NK-92 treated with Interleukin-12 subunit alpha and Interleukin-12 subunit beta, amount 100 ng/mL, for 24 hours (cell line): ENCODE results near the gene PTPRF.
"Not testable (repeated sequence)": the region's sequence is repeated elsewhere in the genome, so short reads cannot be mapped to it uniquely, and the experiment has no call there.

Source experiments
- DNase-seq: peaks from one replicate; lab custom pipeline; 2025; lab: John Stamatoyannopoulos, UW

PTPRF gene

DNA sequence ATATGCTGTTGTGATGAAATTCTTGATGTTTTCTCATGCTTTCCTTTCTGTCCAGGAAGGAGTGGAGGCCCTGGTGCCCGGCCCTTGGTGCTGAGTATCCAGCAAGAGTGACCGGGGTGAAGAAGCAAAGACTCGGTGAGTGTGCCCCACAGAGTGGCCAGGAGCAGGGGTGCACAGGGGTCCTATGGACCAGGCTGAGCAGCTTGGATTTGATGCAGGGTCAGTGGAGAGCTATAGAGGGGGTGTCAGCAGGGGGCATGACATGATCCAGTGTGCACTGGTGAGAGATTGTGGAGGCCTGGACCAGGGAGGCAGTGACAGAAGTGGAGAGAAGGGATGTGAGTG is 7.4 kb downstream of the PTPRF start:
- no peak for DNase-seq

DNA sequence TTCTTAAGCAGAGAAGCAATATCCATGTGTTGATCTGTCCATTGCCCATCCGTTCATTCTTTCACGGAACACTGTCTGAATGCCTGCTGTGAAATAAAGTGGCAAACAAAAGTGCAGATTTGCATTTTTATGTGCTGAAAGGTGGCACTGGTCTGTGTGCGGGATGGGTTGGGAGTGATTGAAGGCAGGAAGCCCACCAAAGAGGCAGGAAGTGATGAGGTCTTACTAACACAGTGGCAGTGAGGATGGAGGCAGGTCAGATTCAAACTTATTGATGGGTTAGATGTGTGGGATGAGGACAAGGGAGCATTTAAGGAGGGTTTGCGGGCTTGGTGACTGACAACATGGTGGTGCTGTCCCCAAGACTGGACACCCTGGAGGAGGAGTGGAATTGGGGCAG is 8.3 kb downstream of the PTPRF start:
- no peak for DNase-seq

DNA sequence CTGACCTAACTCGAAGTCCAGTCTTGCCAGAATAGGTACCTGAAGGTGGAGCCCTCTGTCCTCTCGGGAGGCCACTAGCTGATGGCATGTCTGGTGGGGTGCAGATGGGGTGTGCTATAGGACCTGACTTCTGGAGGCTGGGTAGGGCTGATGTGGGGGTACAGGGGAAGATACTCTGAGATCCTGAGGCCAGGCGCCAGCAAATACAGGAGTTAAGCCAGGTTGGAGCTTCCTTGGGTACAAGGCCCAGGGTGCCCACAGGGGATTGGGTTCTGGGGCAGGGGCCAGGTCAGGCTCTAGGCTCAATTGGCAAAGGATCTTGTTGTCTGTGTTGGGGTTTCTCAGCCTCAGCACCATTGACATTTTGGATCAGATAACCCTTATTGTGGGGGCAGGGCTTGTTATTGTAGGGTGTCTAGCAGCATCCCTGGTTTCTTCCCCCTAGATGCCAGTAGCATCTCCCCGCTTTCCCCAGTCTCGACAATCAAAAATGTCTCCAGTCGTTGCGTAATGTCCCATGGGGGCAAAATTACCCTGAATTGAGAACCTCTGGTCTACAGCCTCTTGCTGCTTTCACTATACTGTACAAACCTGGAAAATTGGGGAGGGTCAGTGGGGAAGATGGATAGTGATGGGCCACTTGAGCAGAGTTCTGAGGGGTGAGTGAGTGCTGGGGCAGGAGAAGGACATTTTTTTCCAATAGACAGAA is 9.2 kb downstream of the PTPRF start:
- DNase-seq: no peak

DNA sequence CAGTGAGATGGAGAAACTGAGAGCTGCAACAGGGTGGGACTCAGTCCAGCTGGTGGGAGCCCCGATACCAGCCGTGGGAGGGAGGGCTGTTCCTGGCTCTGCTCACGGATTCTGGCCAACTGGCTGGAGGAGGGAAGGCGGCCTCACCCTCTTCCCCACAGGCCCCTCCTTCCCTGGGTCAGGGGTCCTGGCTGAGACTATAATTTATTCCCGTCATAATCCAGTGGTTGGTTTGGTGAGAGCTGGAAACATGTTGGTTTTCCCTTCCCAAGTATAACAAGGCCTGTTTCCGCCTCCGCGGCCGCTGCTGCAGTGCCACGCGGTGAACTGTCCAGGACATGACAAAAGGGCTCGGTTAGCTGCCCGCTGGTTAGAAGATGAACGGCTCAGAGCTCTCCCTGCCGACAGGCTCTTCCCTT is 10.0 kb downstream of the PTPRF start:
- no peak for DNase-seq

DNA sequence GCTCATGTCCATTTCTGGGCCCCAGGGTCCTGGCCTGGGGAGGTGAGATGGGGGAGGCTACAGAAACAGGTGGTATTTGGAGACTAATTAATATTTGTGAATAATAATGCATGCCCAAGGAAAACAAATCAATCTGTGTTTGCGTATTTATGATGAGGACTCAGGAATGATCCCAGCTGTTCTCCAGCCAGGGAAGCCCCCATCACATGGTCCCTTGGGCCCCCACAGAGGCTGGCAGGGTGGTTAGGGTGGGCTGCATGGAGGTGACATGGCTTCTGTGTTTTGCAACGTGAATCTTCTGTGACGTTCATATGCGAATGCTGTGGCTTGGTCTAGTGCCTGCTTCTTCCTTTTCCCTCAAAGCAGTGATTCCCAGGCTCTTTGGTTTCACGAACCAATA is 10.5 kb downstream of the PTPRF start:
- no peak for DNase-seq

DNA sequence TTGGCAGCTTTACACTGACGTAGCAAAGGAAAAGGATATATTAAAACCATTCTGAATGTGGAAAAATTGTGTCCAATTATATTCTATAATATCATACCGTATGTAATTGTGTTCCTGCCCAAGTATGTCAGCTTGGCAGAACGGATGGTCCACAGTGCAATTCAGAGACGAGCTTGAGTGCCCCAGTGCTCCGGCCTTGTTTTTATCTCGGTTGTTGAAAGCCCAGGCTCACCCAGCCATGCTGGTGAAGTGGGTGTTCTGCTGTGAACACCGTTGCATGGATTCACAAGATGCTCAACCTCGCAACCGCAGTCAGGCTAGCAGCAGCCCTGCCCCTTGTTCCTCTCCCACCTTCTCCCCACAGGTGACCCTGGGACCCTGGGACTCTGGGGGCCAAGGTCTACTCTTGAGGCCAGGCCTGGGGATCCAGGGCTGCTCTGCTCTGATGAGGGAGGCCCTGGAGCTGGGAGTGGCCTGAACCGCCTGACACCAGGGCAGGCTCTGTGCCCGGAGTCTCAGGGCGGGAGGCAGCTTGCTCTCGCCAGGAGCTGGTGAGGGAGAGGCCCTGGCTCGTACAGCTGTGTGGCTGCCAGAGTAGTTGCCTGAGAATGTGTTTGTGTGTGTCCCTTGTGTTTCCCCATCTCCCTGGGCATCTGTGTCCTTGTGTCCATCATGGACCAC is 11.2 kb downstream of the PTPRF start:
- no peak for DNase-seq

DNA sequence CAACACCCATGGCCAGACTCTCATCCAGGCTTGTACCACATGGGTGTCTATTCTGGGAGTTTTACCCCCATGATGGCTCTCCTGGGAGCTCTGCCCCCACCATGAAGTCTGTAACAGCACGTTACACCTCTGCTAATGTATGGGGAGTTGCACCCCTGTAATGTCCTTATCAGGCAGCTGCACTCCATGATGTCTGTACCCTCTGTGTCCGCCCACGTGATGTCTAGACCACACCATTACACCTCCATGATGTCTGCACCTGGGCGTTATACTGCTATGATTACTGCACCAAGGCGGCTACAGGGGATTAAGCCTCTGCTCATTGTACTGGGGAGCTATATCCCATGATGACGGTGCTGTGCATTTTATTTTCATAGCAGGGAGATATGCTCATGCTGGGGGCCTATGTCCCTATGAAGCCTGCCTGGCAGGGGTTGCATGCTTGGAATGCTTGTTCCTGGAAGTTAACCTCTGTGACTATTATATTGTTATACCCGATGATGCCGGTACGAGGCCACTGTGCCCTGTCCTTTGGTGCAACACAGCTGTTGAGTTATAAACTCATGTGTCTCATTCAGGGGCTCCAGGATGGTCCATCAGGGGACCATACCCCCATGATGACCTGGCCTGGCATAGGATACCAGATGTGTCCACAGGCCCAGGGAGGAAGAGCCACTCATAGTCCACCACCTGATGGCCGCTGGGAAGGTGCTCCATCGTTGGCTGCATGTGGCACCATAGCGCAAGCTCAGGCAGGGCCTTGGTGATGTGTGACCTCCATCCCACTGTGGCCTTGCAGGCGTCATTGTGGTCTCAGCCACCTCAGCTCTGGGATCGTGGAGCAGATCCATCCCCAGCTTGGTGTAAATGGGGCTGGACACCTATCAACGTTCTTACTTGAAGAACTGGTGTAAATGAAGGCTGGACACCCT is 12.1 kb downstream of the PTPRF start:
- DNase-seq: no peak

DNA sequence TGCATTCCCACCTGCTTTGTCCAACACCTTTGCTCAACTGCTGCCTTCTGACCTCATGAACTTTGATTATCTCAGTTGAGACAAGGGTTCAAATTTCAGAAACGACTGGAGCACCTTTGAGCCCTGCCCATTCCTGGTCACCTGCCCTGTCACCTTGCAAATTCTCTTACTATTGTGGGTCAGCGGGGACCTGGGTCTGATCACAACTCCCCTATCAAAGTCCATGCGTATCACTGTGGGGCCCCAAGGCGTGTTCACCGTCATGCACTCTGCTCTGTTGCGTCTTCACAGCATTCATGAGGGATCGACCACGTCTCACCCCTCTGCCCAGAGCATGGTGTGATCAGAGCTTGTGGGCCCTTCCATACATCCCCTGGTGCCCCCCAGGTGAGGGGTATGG is 12.9 kb downstream of the PTPRF start:
- no peak for DNase-seq

DNA sequence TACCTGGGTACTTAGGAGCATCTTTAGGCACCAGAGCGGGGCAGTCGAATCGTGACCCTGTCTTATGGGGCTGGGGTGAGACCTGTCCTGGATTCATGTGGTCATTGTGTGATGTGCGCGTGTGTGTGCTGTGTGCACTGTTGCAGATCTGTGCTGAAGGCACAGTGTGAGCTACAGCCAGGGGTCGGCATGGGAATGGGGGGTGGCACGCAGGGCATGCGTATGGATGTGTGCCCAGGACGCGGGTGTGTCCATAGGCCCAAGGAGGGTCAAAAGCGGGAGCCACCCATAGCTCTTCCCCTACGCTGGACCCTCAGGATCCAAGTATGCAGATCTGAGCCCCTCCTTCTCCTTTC is 14.6 kb downstream of the PTPRF start:
- DNase-seq: no peak

DNA sequence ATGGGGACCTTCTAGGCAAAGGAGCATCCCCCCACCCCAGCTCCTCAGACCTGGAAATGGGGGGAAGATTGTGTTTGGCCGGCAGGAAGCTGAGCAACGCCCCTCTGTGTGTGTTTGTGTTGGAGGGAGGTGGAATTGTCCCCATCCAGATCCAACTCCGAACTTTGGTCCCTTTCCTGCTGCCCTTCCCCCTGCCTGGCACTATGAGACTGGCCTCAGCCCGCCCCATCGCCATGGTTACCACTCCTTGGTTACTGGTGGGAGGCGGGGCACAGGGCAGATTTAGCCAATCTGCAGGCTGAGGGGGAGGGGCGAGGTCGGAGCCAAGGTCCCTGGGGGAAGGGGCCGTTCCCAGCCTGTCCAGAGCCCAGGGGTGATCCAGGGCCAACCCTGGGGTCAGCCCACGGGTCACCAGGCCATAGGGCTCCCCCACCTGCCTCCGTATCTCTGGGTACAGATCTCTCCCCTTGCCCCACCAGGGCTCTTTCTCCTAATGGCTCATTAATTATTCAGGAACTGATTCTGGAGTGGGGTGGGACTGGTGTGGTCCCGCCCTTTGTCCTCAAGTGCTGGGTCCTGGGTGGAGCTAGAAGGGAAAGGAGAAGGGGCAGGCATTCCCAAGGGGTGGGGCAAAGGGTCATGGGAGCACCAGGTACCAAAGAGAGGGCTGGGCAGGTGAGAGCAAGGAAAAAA is 15.2 kb downstream of the PTPRF start:
- DNase-seq: no peak

DNA sequence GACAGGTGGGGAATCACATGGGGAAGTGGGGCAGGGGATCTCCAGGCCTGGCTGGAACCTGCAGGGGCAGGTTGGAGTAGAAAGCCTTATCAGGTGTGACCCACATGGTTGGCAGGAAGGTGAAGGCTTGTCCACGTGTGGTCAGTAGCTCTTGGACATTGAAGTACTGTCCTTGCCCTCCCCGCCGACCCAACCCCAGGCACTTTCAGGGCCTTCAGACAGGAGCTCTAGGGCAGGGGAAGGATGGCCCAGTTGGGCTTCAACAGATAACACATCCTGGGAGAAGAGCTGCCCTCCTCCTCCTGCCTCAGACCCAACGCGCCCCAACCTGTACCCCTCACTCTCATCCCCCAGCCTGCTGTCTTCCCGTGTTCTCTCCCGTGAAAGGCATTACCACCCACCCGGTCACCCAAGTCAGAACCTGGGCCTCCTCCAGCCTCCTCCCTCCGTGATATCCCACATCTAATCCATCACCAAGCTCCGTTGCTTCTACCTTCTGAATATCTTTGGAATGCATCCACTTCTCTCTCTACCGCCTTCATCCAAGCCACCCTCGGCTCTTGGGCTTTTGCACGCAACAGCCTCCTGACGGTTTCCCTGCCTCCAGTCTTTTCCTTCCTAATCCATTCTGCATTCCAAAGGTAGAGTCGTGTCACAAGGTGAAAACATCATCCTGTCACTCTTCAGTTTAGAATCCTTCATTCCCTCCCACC is 15.9 kb downstream of the PTPRF start:
- DNase-seq: no peak

DNA sequence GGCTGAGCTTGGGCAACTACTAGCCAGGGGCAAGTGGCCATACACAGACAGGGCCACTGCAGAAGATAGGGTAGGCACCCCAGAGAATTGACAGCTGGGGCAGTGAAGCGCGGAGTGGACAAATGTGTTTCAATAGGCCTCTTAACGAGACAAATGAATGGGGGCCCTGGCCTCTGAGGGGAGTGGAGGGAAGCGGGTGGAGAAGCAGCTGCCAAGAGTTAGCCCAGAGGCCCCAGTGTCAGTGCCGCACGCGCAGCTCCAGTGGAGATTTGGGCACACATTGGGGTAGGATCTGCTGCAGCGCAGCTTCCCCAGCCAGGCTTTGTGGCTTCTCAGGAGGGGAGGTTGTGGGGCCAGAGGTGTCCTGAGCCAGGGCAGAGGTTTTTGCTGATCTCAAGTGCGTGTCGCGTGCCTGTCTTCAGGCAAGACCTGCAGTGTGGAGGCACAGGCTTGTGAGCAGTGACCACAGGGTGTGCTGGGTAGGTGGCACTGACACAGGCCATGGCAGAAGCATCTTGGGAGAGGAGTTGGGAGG is 16.9 kb downstream of the PTPRF start:
- DNase-seq: no peak

DNA sequence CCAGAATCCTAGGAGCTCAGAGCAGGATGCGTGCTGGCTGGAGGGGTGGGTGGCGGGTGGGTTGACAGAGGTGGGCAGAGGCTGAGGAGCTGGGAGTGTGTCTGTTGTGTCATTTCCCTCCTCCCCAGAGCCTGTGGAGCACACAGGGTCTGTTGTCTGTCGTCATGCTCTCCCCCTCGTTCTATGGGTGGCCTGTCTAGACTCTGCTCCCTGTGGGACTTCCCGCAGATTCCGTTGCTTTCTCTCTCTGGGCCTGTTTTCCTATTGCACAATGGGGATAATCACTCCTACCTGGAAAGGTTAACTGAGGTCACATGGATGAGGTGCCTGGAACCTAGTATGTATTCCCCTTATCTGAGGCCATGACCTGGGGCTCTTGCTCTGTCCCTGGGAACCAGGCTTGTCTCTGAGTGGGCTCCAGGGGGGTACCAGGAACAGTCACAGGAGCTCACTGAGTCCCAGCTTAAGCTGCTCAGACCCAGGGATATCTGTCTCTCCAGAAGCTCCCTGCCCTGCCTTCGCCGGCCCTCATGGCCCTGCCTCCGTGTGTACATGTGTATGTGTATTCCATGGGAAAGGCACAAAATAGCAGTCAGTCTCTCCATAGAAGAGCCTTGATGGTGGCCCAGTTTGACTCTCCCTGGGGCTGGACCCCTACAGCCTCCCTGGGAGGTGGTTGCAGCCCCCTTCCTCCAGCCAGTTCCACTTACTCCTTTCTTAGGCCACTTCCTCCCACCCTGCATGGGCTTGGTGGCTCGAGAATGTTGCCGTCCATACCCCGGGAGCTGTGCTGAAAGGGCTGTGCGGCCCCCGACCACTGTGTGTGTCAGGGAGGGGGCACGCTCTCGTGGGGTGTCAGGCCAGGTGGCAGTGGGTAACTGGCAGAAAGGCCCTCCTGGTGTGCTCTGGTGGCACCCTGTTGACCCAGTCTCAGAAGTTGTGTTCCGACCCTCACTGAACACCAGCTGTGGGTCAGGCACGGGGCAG is 17.9 kb downstream of the PTPRF start:
- no peak for DNase-seq

DNA sequence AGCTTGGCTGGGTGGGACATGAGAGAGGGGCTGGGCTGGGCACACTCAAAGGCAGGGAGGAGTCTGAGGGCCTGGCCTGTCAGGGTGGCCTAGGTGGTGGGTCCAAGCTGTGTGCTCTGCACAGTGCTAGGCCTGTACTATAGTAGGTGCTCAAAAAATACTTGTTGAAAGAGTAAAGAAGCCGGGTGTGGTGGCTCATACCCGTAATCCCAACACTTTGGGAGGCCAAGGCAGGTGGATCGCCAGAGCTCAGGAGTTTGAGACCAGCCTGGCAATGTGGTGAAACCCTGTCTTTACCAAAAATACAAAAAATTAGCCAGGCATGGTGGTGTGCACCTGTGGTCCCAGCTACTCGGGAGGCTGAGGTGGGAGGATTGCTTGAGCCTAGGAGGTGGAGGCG is 18.7 kb downstream of the PTPRF start:
- DNase-seq: not testable (repeated sequence)

DNA sequence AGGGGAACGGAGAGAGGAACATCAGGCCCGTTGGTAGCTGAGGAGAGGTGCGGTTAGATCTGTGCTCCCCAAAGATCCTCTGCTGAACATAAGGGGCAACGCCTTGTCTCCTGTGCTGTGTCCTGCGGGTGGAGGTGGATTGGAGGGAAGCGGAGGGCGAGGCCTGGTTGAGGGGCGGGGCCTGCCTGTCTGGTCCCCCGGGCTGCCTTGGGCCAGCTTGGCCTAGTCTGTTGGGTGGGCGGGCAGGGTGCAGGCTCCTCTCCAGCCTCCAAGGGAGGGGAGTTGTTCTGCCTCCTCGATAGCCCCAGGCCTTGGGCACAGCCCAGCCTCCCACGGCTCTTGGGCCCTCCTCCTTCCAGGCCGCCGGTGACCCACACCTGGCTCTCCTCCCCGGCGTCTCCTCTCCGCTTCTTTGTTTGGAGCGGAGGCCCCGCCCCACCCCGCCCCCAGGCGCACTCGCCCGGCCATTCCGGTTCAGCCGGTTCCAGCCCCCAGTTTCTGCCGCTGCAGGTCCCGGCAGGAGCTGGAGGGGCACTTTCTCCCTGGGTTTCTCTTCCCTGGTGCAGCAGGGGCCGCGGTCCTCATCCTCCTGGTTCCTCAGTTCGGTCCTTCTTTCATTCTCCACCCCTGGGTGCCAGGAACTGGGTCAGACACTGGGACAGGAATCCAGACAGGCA is 19.4 kb downstream of the PTPRF start:
- DNase-seq: no peak

DNA sequence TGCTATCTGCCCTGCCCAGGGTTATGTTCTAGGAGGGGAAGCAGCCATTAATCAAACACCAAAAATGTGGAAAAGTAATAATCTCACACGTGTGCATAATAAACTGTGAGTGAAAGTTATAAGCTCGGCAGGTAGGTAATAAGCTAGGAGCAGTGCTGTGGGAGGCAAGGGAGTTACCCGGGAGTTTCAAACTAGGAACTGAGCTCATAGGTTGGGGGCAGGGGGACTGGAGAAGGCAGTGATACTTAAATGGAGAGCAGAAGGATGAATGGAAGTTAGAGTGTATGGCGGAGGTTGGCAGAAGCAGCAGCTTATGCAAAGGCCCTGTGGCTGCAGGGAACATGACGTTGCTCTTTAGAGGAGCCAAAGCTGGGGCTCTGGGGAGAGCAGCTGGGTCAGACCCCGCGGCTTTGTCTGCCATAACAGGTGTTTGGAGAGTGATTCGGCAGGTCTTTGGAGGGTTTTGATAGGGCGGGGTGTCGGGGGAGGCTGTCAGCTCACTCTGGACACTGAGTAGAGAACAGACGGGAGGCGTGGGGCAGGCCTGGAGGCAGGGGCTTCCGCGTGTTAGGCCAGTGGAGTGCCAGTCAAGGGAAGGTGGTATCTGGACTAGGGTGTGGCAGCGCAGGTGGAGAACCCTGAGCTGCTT is 20.0 kb downstream of the PTPRF start:
- DNase-seq: no peak

DNA sequence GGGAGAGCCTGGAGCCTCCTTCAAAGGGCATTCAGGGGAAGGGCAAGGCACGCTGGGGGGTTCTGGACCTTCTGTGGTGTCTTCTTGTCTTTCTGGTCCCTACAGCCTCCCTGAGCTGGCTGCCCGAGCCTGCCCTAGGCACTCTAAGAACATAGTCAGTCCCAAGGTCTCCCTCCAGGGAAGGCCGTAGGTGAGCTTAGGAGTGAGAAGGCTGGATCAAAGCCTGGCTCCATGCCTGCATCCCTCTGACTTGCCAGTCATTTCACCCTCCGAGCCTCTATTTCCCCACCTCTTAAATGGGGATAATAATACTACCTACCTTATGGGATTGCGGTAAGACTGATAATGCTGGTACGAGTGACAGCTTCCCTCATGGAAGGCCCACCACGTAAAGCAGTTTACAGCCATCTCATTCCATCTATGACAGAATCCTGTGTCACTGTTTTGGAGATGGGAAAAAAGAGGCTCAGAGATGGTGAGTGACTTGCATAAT is 20.8 kb downstream of the PTPRF start:
- DNase-seq: no peak

DNA sequence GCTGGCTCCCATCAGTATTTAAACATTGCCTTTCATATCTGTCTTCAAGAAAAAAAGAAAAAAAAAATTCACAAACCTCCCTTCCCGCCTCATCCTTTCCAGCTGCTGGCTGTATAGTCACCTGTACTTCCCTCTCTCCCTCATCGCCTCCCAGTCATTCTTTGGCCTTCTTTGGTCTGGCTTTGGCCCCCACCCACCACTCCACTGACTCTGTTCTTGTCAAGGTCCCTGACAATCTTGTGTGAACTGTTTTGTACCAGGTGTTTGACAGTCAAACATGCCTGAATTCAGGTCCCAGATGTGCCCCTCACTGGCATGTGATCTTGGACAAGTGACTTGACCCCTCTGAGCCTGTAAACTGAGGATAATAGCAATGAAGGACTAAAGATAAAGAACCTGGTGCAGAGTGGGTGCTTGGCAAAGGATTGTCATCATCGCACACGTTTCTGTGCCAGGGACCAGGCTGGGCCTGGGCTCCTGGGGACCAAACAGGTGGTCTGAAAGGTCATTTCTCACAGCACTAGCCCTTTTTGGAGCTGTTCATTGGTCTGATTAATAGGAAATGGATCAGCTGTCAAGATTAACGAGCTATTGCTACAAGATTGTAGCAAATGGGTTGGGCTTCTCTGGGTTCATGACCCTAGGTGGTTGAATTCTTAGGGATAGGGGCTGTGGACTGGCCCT is 21.5 kb downstream of the PTPRF start:
- DNase-seq: no peak
